Measurements from ENCODE around the gene ENPP5. TPM values are rescaled to one million over a fixed set of nuclear protein-coding genes. Genes with fewer than 3 reads are reported as not detected.
"Not testable (repeated sequence)": the region's sequence is repeated elsewhere in the genome, so short reads cannot be mapped to it uniquely, and the experiment has no call there.

ENPP5 gene
- total RNA-seq, 4 donors from 2014 or later = 0.73 to 8.1 TPM; not detected in 2

DNA sequence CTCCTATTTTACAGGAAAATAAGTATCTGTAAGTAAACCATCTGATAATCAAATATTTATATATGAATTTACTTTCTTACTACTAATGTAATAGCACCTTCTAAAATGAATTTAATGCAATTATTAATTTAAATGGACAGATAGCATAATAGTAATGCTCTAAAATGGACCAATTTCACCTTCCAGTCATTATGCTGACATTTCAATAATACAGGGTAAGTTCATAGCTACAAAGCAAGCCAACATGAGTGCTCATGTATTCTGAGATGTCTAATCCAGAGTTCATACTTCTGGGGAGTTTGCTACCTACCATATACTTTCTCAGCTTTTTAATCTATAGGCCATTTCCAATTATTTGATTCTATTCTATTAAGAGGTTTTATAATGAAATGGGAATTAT lies 11.6 kb downstream of the ENPP5 start:
- H3K9me3 ChIP-seq = no peaks in the 10 kb centered on the region
- H3K27ac ChIP-seq = no peak overlapping the region
- TF ChIP-seq CTCF (IDR thresholded peaks at IDR 0.05) (no peak), POLR2A (IDR thresholded peaks at IDR 0.05) (no peak)
- no peak for DNase-seq
- intact Hi-C loops (cut with DNase I; ENCODE audit: low total_unique reads) = no loop called here
- no peak overlapping the region for H3K4me3 ChIP-seq
- no peaks in the 10 kb centered on the region for H3K27me3 ChIP-seq
- no peaks in the 10 kb centered on the region for H3K4me1 ChIP-seq
- no peaks in the 10 kb centered on the region for H3K36me3 ChIP-seq

DNA sequence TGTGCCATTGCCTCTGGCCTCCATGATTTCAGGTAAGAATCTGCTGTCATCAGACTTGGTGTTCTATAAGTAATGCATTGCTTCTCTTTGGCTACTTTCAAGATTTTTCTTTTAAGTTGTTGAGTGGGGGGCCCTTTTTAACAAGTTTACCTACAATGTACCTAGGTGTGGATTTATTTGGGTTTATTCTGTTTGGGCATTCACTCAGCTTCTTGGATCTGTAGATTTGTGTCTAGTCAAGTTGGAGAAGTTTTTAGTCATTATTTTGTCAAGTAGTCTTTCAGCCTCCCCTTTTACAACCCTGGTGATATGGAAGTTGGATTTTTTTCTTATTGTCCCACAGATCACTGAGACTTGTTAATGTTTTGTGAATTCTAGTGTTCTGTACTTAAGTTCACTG lies 14.1 kb downstream of the ENPP5 start:
- no peak overlapping the region for H3K27ac ChIP-seq
- no peaks in the 10 kb centered on the region for H3K9me3 ChIP-seq
- H3K36me3 ChIP-seq = no peaks in the 10 kb centered on the region
- H3K27me3 ChIP-seq = no peaks in the 10 kb centered on the region
- TF ChIP-seq POLR2A (IDR thresholded peaks at IDR 0.05) = no peak
- TF ChIP-seq CTCF (IDR thresholded peaks at IDR 0.05) = no peak
- intact Hi-C loops (cut with DNase I; ENCODE audit: low total_unique reads) = no loop called here
- no peaks in the 10 kb centered on the region for H3K4me1 ChIP-seq
- no peak for DNase-seq
- H3K4me3 ChIP-seq = no peak overlapping the region

GRCh38 chr6:46149066-46149465 lies 21.7 kb downstream of the ENPP5 start:
- DNase-seq; H3K4me3 ChIP-seq; H3K9me3 ChIP-seq; H3K27ac ChIP-seq; H3K27me3 ChIP-seq; intact Hi-C loops (cut with DNase I; ENCODE audit: low total_unique reads); H3K36me3 ChIP-seq; H3K4me1 ChIP-seq: not testable (repeated sequence)

GRCh38 chr6:46144270-46144669 lies 26.5 kb downstream of the ENPP5 start:
- Histone ChIP-seq H3K4me3 (no peak overlapping the region), H3K9me3 (no peaks in the 10 kb centered on the region), H3K27me3 (no peaks in the 10 kb centered on the region), H3K36me3 (no peaks in the 10 kb centered on the region), H3K27ac (no peak overlapping the region), H3K4me1 (no peaks in the 10 kb centered on the region)
- TF ChIP-seq CTCF (IDR thresholded peaks at IDR 0.05) = no peak
- no peak for TF ChIP-seq POLR2A (IDR thresholded peaks at IDR 0.05)
- intact Hi-C loops (cut with DNase I; ENCODE audit: low total_unique reads) = no loop called here
- no peak for DNase-seq

GRCh38 chr6:46138281-46138680 lies 32.5 kb downstream of the ENPP5 start:
- H3K9me3 ChIP-seq = no peaks in the 10 kb centered on the region
- TF ChIP-seq POLR2A (IDR thresholded peaks at IDR 0.05) = no peak
- TF ChIP-seq CTCF (IDR thresholded peaks at IDR 0.05) = no peak
- H3K4me1 ChIP-seq = no peaks in the 10 kb centered on the region
- DNase-seq = no peak
- H3K4me3 ChIP-seq = no peak overlapping the region
- no peaks in the 10 kb centered on the region for H3K27me3 ChIP-seq
- H3K36me3 ChIP-seq = no peaks in the 10 kb centered on the region
- intact Hi-C loops (cut with DNase I; ENCODE audit: low total_unique reads) = no loop called here
- H3K27ac ChIP-seq = no peak overlapping the region

DNA sequence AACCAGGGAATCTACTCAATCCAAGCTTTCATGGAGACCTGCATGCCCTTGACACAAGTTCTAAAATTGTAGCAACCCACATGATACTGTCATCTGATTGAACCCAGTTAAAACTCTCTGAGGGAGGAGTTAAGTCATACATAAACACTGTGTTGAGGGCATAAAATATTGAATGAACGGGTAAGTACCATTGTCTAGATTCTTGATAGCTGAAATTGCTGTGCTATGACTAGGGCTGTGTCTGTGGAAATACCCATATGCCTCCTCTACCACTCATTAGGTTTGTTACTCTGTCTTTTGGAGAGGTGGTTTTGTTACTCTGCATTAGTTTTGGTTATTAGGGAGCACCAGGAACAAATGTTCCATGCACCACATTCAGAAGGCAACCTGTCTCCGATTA lies 33.4 kb downstream of the ENPP5 start:
- H3K4me1 ChIP-seq = no peaks in the 10 kb centered on the region
- H3K9me3 ChIP-seq = no peaks in the 10 kb centered on the region
- H3K27me3 ChIP-seq = no peaks in the 10 kb centered on the region
- no peak for DNase-seq
- no peaks in the 10 kb centered on the region for H3K36me3 ChIP-seq
- intact Hi-C loops (cut with DNase I; ENCODE audit: low total_unique reads) = no loop called here
- H3K27ac ChIP-seq = no peak overlapping the region
- H3K4me3 ChIP-seq = no peak overlapping the region
- TF ChIP-seq CTCF (IDR thresholded peaks at IDR 0.05) (no peak), POLR2A (IDR thresholded peaks at IDR 0.05) (no peak)

Measured in uterus (tissue), 4 donors.